HG03097 (cell line): ENCODE results near the gene FYB1.

Experiments used
- ATAC-seq: cut with Tn5 transposase; IDR thresholded peaks from one replicate; pipeline ENCODE4 v1.9.1; 2021; ENCODE audit not compliant: unreplicated experiment, low FRiP score

The FYB1 gene

GRCh38 chr5:39137391-39137790, 82.0 kb downstream of the FYB1 start:
- no peak for ATAC-seq

GRCh38 chr5:39132792-39133191, 86.6 kb downstream of the FYB1 start:
- ATAC-seq = no peak

GRCh38 chr5:39132128-39132447, 87.3 kb downstream of the FYB1 start:
- no peak for ATAC-seq

GRCh38 chr5:39131210-39132127, 87.9 kb downstream of the FYB1 start:
- no peak for ATAC-seq

- ATAC-seq = no peak
Observed at GRCh38 chr5:39130716-39131115, 88.6 kb downstream of the FYB1 start.

GRCh38 chr5:39121922-39122321, 97.4 kb downstream of the FYB1 start:
- no peak for ATAC-seq

- ATAC-seq = no peak
Observed at GRCh38 chr5:39121315-39121714, 98.0 kb downstream of the FYB1 start.

GRCh38 chr5:39120052-39120420, 99.3 kb downstream of the FYB1 start:
- ATAC-seq = no peak

GRCh38 chr5:39119404-39120051, 99.8 kb downstream of the FYB1 start:
- ATAC-seq = no peak

GRCh38 chr5:39118638-39119037, 100.7 kb downstream of the FYB1 start:
- no peak for ATAC-seq

GRCh38 chr5:39117401-39117800, 102.0 kb downstream of the FYB1 start:
- ATAC-seq = no peak

GRCh38 chr5:39116344-39117170, 102.8 kb downstream of the FYB1 start:
- ATAC-seq = no peak

GRCh38 chr5:39115644-39116343, 103.6 kb downstream of the FYB1 start:
- ATAC-seq = no peak

GRCh38 chr5:39114155-39114554, 105.2 kb downstream of the FYB1 start:
- ATAC-seq = no peak

- no peak for ATAC-seq
Observed at GRCh38 chr5:39113354-39113953, 105.9 kb downstream of the FYB1 start.

GRCh38 chr5:39109606-39110005, 109.8 kb downstream of the FYB1 start:
- ATAC-seq = no peak

- no peak for ATAC-seq
Observed at GRCh38 chr5:39108987-39109386, 110.4 kb downstream of the FYB1 start.

GRCh38 chr5:39107350-39107749, 112.0 kb downstream of the FYB1 start:
- no peak for ATAC-seq

GRCh38 chr5:39106322-39106721, 113.0 kb downstream of the FYB1 start:
- ATAC-seq = no peak

GRCh38 chr5:39104221-39104620, 115.1 kb downstream of the FYB1 start:
- ATAC-seq = no peak
